IMR-90 (cell line): ENCODE results near the gene CCR5AS.

Source experiments
- ATAC-seq: fragments of 200-7000 bp; cut with Tn5 transposase; 2 replicates; pipeline ENCODE4 v1.9.1; 2020; ENCODE audit warnings: low read depth, mild to moderate bottlenecking, moderate library complexity
- BruUV-seq: library from RNA; stranded (reverse); fragments of 400-500 nt; replicated peaks from 2 replicates; lab custom pipeline; 2021; lab: Mats Ljungman, UMichigan
- CTCF ChIA-PET: fragments of 300-600 bp; formaldehyde crosslinking; extraction: SDS; loops from one replicate; lab custom pipeline; 2021; ENCODE audit warnings: antibody characterized with exemption; lab: Yijun Ruan, JAX
- POLR2A ChIA-PET: fragments of 300-600 bp; sonication (Branson Sonifier 250); formaldehyde crosslinking; loops from one replicate; lab custom pipeline; 2022; ENCODE audit warnings: antibody characterized with exemption; ENCODE audit not compliant: unreplicated experiment; lab: Charles Lee
- DNase-seq: peaks from one replicate; pipeline ENCODE4 v3.0.0; 2013
- H2AFZ ChIP-seq: replicated peaks from 2 replicates; pipeline ENCODE3; 2013; ENCODE audit warnings: low read length, mild to moderate bottlenecking; ENCODE audit not compliant: poor library complexity
- H2AK5ac ChIP-seq: 2 replicates; pipeline ENCODE4 v1.6.1; 2013; ENCODE audit warnings: low read depth, low read length, inconsistent platforms
- H2AK9ac ChIP-seq: replicated peaks from 2 replicates; pipeline ENCODE3; 2013; ENCODE audit warnings: mild to moderate bottlenecking, low read depth, low read length, moderate library complexity; ENCODE audit not compliant: poor library complexity
- H2BK120ac ChIP-seq: 2 replicates; pipeline ENCODE4 v1.6.1; 2013; ENCODE audit warnings: low read depth, low read length, inconsistent platforms
- H2BK15ac ChIP-seq: 3 replicates; pipeline ENCODE4 v1.6.1; 2013; ENCODE audit warnings: low read depth, low read length, inconsistent platforms
- H2BK20ac ChIP-seq: 2 replicates; pipeline ENCODE4 v1.6.1; 2013; ENCODE audit warnings: low read depth, mild to moderate bottlenecking, inconsistent platforms, low read length, moderate library complexity
- H2BK5ac ChIP-seq: 2 replicates; pipeline ENCODE4 v1.6.1; 2013; ENCODE audit warnings: mild to moderate bottlenecking, low read depth, low read length, inconsistent platforms; ENCODE audit not compliant: poor library complexity, severe bottlenecking
- H3K14ac ChIP-seq: replicated peaks from 2 replicates; pipeline ENCODE4 v1.6.1; 2013; ENCODE audit warnings: low read depth, low read length, inconsistent platforms
- H3K18ac ChIP-seq: 2 replicates; pipeline ENCODE4 v1.6.1; 2013; ENCODE audit warnings: low read depth, low read length, control low read depth
- H3K23ac ChIP-seq: 2 replicates; pipeline ENCODE4 v1.6.1; 2013; ENCODE audit warnings: low read depth, low read length, inconsistent platforms
- H3K27ac ChIP-seq: 2 replicates; pipeline ENCODE4 v1.5.1; 2013; ENCODE audit warnings: mild to moderate bottlenecking, control low read depth, low read length; ENCODE audit not compliant: insufficient read depth
- H3K27me3 ChIP-seq: 2 replicates; pipeline ENCODE4 v1.6.1; 2013; ENCODE audit warnings: low read length; ENCODE audit not compliant: control insufficient read depth, insufficient read depth
- H3K36me3 ChIP-seq: 2 replicates; pipeline ENCODE4 v1.6.1; 2013; ENCODE audit warnings: low read length, mixed read lengths; ENCODE audit not compliant: control insufficient read depth, insufficient read depth
- H3K4ac ChIP-seq: 2 replicates; pipeline ENCODE4 v1.6.1; 2013; ENCODE audit warnings: low read depth, low read length, inconsistent platforms
- H3K4me1 ChIP-seq: 2 replicates; pipeline ENCODE4 v1.6.1; 2013; ENCODE audit warnings: low read length, mixed read lengths; ENCODE audit not compliant: control insufficient read depth, insufficient read depth
- H3K4me2 ChIP-seq: 2 replicates; pipeline ENCODE4 v1.6.1; 2013; ENCODE audit warnings: low read depth, mild to moderate bottlenecking, control low read depth, low read length, moderate library complexity
- H3K4me3 ChIP-seq: 2 replicates; pipeline ENCODE4 v1.5.1; 2013; ENCODE audit warnings: low read depth, mild to moderate bottlenecking, control low read depth, low read length, moderate library complexity; ENCODE audit not compliant: insufficient read depth
- H3K56ac ChIP-seq: 2 replicates; pipeline ENCODE4 v1.6.1; 2013; ENCODE audit warnings: low read length, inconsistent platforms; ENCODE audit not compliant: insufficient read depth; ENCODE audit errors: extremely low read depth
- H3K79me1 ChIP-seq, 2 experiments: 2 replicates each; pipeline ENCODE4 v1.6.1; 2013; ENCODE audit warnings: low read length in 2 of 2, inconsistent platforms in 1 of 2, low read depth in 1 of 2
- H3K9ac ChIP-seq: 2 replicates; pipeline ENCODE4 v1.6.1; 2013; ENCODE audit warnings: low read depth, low read length, control low read depth
- H3K9me1 ChIP-seq: 2 replicates; pipeline ENCODE4 v1.6.1; 2013; ENCODE audit warnings: low read length, inconsistent platforms; ENCODE audit not compliant: insufficient read depth
- H3K9me3 ChIP-seq: 2 replicates; pipeline ENCODE4 v1.6.1; 2013; ENCODE audit warnings: low read length; ENCODE audit not compliant: control insufficient read depth, insufficient read depth
- H4K20me1 ChIP-seq: 2 replicates; pipeline ENCODE4 v1.6.1; 2013; ENCODE audit warnings: low read length, inconsistent platforms; ENCODE audit not compliant: insufficient read depth
- H4K5ac ChIP-seq: 2 replicates; pipeline ENCODE4 v1.6.1; 2013; ENCODE audit warnings: mild to moderate bottlenecking, low read depth, low read length, control low read depth
- H4K8ac ChIP-seq, 2 experiments: 2 replicates each; pipeline ENCODE4 v1.6.1; 2013; ENCODE audit warnings: low read depth in 2 of 2, low read length in 2 of 2, control low read depth in 1 of 2, inconsistent platforms in 1 of 2
- H4K91ac ChIP-seq: 2 replicates; pipeline ENCODE4 v1.6.1; 2013; ENCODE audit warnings: low read depth, low read length, inconsistent platforms; ENCODE audit not compliant: insufficient read depth
- BHLHE40 ChIP-seq: fragments of 150-350 bp; IDR thresholded peaks from 2 replicates; pipeline ENCODE4 v1.6.1; 2016; ENCODE audit warnings: mild to moderate bottlenecking, low read depth, low read length
- CEBPB ChIP-seq: IDR thresholded peaks from 2 replicates; pipeline ENCODE4 v1.6.1; 2012; ENCODE audit warnings: low read depth, low read length, improper control_type of control experiment
- CHD1 ChIP-seq: IDR thresholded peaks from 2 replicates; pipeline ENCODE4 v1.6.1; 2012; ENCODE audit warnings: low read depth, low read length, improper control_type of control experiment
- FOS ChIP-seq: fragments of 150-350 bp; IDR thresholded peaks from 2 replicates; pipeline ENCODE4 v1.6.1; 2016; ENCODE audit warnings: low read depth, low read length
- MAZ ChIP-seq: IDR thresholded peaks from 2 replicates; pipeline ENCODE4 v1.6.1; 2012; ENCODE audit warnings: low read depth, mild to moderate bottlenecking, low read length, improper control_type of control experiment, moderate library complexity, borderline replicate concordance
- MXI1 ChIP-seq: IDR thresholded peaks from 2 replicates; pipeline ENCODE4 v1.6.1; 2012; ENCODE audit warnings: low read depth, mild to moderate bottlenecking, low read length, moderate library complexity, borderline replicate concordance
- NFE2L2 ChIP-seq: fragments of 150-350 bp; IDR thresholded peaks from 2 replicates; pipeline ENCODE4 v1.6.1; 2016; ENCODE audit warnings: low read depth, mild to moderate bottlenecking, low read length
- POLR2A ChIP-seq: IDR thresholded peaks from 2 replicates; pipeline ENCODE4 v1.6.1; 2012; ENCODE audit warnings: mild to moderate bottlenecking, low read depth, low read length
- RCOR1 ChIP-seq: IDR thresholded peaks from 2 replicates; pipeline ENCODE4 v1.6.1; 2012; ENCODE audit warnings: mild to moderate bottlenecking, low read length, improper control_type of control experiment; ENCODE audit not compliant: insufficient replicate concordance
- RFX5 ChIP-seq: IDR thresholded peaks from 2 replicates; pipeline ENCODE4 v1.8.0; 2012; ENCODE audit warnings: low read depth, mild to moderate bottlenecking, low read length, moderate library complexity
- SMC3 ChIP-seq: fragments of 150-350 bp; IDR thresholded peaks from 2 replicates; pipeline ENCODE4 v1.6.1; 2016; ENCODE audit warnings: low read depth, mild to moderate bottlenecking, antibody characterized with exemption, low read length, moderate library complexity
- WGBS, 2 experiments: methylation state at CpG; one replicate each; pipeline versions ENCODE4 v1.1.5 to v1.1.7; 2013; ENCODE audit warnings: missing lambda C conversion rate in 2 of 2; ENCODE audit not compliant: insufficient read length in 1 of 2; ENCODE audit errors: extremely low coverage in 2 of 2; 5-methylcytosine and 5-hydroxymethylcytosine counted together
- dilution Hi-C: fragments of 300-500 bp; cut with HindIII; formaldehyde crosslinking; loops from one replicate; pipeline ENCODE4 v1.14.3; 2018; ENCODE audit warnings: low sequenced_read_pairs; ENCODE audit not compliant: unreplicated experiment
- in situ Hi-C: fragments of 300-500 bp; cut with MboI; formaldehyde crosslinking; loops from 3 replicates; pipeline ENCODE4 v1.14.3; 2019; ENCODE audit warnings: low sequenced_read_pairs, inconsistent platforms, mixed read lengths
- intact Hi-C: fragments of 100-400 bp; cut with micrococcal nuclease; formaldehyde crosslinking; loops from 2 replicates; pipeline ENCODE4 v1.10.0; 2022
- TF ChIP-seq, protein P1 (sequence below): fragments of 150-350 bp; IDR thresholded peaks from 2 replicates; pipeline ENCODE4 v1.6.1; 2016; ENCODE audit warnings: low read depth, mild to moderate bottlenecking, low read length, moderate library complexity, borderline replicate concordance
- TF ChIP-seq, protein P2 (sequence below): conservative IDR thresholded peaks from 2 replicates; pipeline ENCODE4 v1.5.1; 2012; ENCODE audit warnings: mild to moderate bottlenecking, low read depth, low read length, improper control_type of control experiment
- TF ChIP-seq, protein P3 (sequence below): fragments of 150-350 bp; IDR thresholded peaks from 2 replicates; pipeline ENCODE4 v1.6.1; 2017; ENCODE audit warnings: mild to moderate bottlenecking, antibody characterized with exemption, low read length, low read depth

Gene CCR5AS

DNA sequence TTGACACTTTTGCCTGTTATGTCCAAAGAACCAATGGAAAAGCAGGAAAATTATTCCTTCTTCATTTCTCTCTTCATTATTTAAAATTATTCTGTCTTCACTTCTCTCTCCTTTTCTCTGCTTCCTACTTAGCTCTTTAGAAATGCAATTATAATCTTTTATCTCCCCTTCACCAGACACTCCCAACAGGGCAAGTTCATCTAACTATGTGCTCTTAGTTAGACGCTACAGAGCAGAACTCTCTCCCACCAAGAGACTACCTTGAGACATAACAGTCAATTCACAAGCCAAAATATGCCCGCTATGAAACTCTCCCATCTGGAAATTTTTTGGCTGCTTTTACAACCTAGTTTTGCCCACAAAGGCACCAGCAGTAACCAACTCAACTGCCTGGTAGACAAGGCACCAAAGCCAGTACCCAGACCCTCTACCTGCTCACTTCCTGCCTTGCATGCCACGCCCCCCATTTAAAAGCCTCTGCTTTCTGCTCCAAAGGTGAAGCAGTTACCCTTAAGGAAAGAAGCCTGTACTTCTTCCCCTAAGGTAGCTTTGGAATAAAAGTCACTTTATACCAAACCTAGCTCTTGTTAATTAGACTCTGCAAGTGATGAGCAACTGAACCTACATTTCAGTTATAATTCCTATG lies 28.3 kb upstream of the CCR5AS start:
- intact Hi-C loops (no loop called here), in situ Hi-C loops (no loop called here), dilution Hi-C loops (no loop called here)
- no peak overlapping the region for H4K5ac ChIP-seq
- no peaks in the 10 kb centered on the region for H3K9me1 ChIP-seq
- WGBS, 2 experiments: 31% methylated on average over 2 of the region's 3 CpGs; no CpG with 5 or more reads in 1 of the 2 experiments
- H2BK20ac ChIP-seq: no peak overlapping the region
- H3K36me3 ChIP-seq: no peaks in the 10 kb centered on the region
- H2AK9ac ChIP-seq: no peak overlapping the region
- H3K18ac ChIP-seq: no peak overlapping the region
- no peak for DNase-seq
- no peak overlapping the region for H4K91ac ChIP-seq
- no peaks in the 10 kb centered on the region for H3K79me1 ChIP-seq
- H2BK15ac ChIP-seq: no peak overlapping the region
- no peak overlapping the region for H2BK5ac ChIP-seq
- H4K20me1 ChIP-seq: no peaks in the 10 kb centered on the region
- POLR2A ChIA-PET: no interaction called here
- H3K4ac ChIP-seq: no peak overlapping the region
- no peak for ATAC-seq
- no peak overlapping the region for H2AFZ ChIP-seq
- H3K23ac ChIP-seq: no peak overlapping the region
- BruUV-seq: no TSS peak
- no peak overlapping the region for H3K4me2 ChIP-seq
- H3K9ac ChIP-seq: no peak overlapping the region
- no peaks in the 10 kb centered on the region for H3K4me1 ChIP-seq
- H3K4me3 ChIP-seq: no peak overlapping the region
- H2BK120ac ChIP-seq: no peak overlapping the region
- no peak overlapping the region for H4K8ac ChIP-seq
- H3K14ac ChIP-seq: no peak overlapping the region
- no peaks in the 10 kb centered on the region; the same call in 1 of the 2 replicates for H3K9me3 ChIP-seq
- TF ChIP-seq SMC3: no peak
- TF ChIP-seq MXI1: no peak
- TF ChIP-seq, protein P1, sequence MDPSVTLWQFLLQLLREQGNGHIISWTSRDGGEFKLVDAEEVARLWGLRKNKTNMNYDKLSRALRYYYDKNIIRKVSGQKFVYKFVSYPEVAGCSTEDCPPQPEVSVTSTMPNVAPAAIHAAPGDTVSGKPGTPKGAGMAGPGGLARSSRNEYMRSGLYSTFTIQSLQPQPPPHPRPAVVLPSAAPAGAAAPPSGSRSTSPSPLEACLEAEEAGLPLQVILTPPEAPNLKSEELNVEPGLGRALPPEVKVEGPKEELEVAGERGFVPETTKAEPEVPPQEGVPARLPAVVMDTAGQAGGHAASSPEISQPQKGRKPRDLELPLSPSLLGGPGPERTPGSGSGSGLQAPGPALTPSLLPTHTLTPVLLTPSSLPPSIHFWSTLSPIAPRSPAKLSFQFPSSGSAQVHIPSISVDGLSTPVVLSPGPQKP: no peak
- TF ChIP-seq, protein P2, sequence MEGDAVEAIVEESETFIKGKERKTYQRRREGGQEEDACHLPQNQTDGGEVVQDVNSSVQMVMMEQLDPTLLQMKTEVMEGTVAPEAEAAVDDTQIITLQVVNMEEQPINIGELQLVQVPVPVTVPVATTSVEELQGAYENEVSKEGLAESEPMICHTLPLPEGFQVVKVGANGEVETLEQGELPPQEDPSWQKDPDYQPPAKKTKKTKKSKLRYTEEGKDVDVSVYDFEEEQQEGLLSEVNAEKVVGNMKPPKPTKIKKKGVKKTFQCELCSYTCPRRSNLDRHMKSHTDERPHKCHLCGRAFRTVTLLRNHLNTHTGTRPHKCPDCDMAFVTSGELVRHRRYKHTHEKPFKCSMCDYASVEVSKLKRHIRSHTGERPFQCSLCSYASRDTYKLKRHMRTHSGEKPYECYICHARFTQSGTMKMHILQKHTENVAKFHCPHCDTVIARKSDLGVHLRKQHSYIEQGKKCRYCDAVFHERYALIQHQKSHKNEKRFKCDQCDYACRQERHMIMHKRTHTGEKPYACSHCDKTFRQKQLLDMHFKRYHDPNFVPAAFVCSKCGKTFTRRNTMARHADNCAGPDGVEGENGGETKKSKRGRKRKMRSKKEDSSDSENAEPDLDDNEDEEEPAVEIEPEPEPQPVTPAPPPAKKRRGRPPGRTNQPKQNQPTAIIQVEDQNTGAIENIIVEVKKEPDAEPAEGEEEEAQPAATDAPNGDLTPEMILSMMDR: no peak
- TF ChIP-seq RFX5: no peak
- TF ChIP-seq, protein P3, sequence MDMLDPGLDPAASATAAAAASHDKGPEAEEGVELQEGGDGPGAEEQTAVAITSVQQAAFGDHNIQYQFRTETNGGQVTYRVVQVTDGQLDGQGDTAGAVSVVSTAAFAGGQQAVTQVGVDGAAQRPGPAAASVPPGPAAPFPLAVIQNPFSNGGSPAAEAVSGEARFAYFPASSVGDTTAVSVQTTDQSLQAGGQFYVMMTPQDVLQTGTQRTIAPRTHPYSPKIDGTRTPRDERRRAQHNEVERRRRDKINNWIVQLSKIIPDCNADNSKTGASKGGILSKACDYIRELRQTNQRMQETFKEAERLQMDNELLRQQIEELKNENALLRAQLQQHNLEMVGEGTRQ: no peak
- TF ChIP-seq BHLHE40: no peak
- TF ChIP-seq RCOR1: no peak
- no peak for TF ChIP-seq CHD1
- TF ChIP-seq NFE2L2: no peak
- no peak for TF ChIP-seq MAZ
- no peak for TF ChIP-seq FOS
- TF ChIP-seq POLR2A: no peak
- no peak for TF ChIP-seq CEBPB
- no peak overlapping the region for H2AK5ac ChIP-seq
- H3K27ac ChIP-seq: no peak overlapping the region
- H3K27me3 ChIP-seq: peaks cover 29% of the 10 kb centered on the region
- CTCF ChIA-PET: no interaction called here
- no peak overlapping the region for H3K56ac ChIP-seq
